Activated naive CD4-positive, alpha-beta T cell treated with anti-CD3 and anti-CD28 coated beads, Interleukin-2, amount 50 U/mL, for 24 hours (primary cell): ENCODE results near the gene PIK3R5.

ENCODE experiments used
- H3K27ac Mint-ChIP-seq: one replicate; pipeline ENCODE4 v1.8.0; 2021; ENCODE audit warnings: mild to moderate bottlenecking, mixed read lengths
- H3K27me3 Mint-ChIP-seq: one replicate; pipeline ENCODE4 v1.8.0; 2021; ENCODE audit warnings: mixed read lengths
- H3K36me3 Mint-ChIP-seq: one replicate; pipeline ENCODE4 v1.8.0; 2021; ENCODE audit warnings: mixed read lengths
- H3K4me1 Mint-ChIP-seq: one replicate; pipeline ENCODE4 v1.8.0; 2021; ENCODE audit warnings: mixed read lengths
- H3K4me3 Mint-ChIP-seq: one replicate; pipeline ENCODE4 v1.8.0; 2021; ENCODE audit warnings: mild to moderate bottlenecking, mixed read lengths
- H3K9me3 Mint-ChIP-seq: one replicate; pipeline ENCODE4 v1.8.0; 2021; ENCODE audit warnings: mixed read lengths

The PIK3R5 gene

GRCh38 chr17:8925141-8925540 lies 40.4 kb downstream of the PIK3R5 start:
- peaks cover 25% of the 10 kb centered on the region for H3K9me3 Mint-ChIP-seq
- no peak overlapping the region for H3K4me3 Mint-ChIP-seq
- peaks cover 21% of the 10 kb centered on the region for H3K4me1 Mint-ChIP-seq
- H3K27ac Mint-ChIP-seq: no peak overlapping the region
- H3K27me3 Mint-ChIP-seq: no peaks in the 10 kb centered on the region
- peaks cover 34% of the 10 kb centered on the region for H3K36me3 Mint-ChIP-seq

GRCh38 chr17:8924595-8924994 lies 40.9 kb downstream of the PIK3R5 start:
- H3K27me3 Mint-ChIP-seq: no peaks in the 10 kb centered on the region
- peaks cover 21% of the 10 kb centered on the region for H3K4me1 Mint-ChIP-seq
- no peak overlapping the region for H3K27ac Mint-ChIP-seq
- peaks cover 19% of the 10 kb centered on the region for H3K9me3 Mint-ChIP-seq
- no peak overlapping the region for H3K4me3 Mint-ChIP-seq
- H3K36me3 Mint-ChIP-seq: peaks cover 31% of the 10 kb centered on the region

- peaks cover 14% of the 10 kb centered on the region for H3K9me3 Mint-ChIP-seq
- peaks cover 27% of the 10 kb centered on the region for H3K4me1 Mint-ChIP-seq
- no peak overlapping the region for H3K4me3 Mint-ChIP-seq
- H3K27me3 Mint-ChIP-seq: no peaks in the 10 kb centered on the region
- H3K27ac Mint-ChIP-seq: no peak overlapping the region
- peaks cover 27% of the 10 kb centered on the region for H3K36me3 Mint-ChIP-seq
These were observed 41.7 kb downstream of the PIK3R5 start for GRCh38 chr17:8923762-8924161.

GRCh38 chr17:8922928-8923327 lies 42.6 kb downstream of the PIK3R5 start:
- Mint-ChIP-seq H3K27ac (peak overlapping the region; percentile 71), H3K4me3 (no peak overlapping the region), H3K9me3 (peaks cover 5% of the 10 kb centered on the region), H3K27me3 (no peaks in the 10 kb centered on the region), H3K4me1 (peaks cover 28% of the 10 kb centered on the region), H3K36me3 (peaks cover 21% of the 10 kb centered on the region)

- Mint-ChIP-seq H3K36me3 (peaks cover 20% of the 10 kb centered on the region), H3K9me3 (peaks cover 4% of the 10 kb centered on the region), H3K27me3 (no peaks in the 10 kb centered on the region), H3K27ac (peak overlapping the region; percentile 71), H3K4me1 (peaks cover 28% of the 10 kb centered on the region), H3K4me3 (no peak overlapping the region)
These were observed 43.1 kb downstream of the PIK3R5 start for GRCh38 chr17:8922451-8922850.

GRCh38 chr17:8921147-8921546 lies 44.4 kb downstream of the PIK3R5 start:
- Mint-ChIP-seq H3K9me3 (peaks cover 4% of the 10 kb centered on the region), H3K27me3 (no peaks in the 10 kb centered on the region), H3K4me1 (peaks cover 37% of the 10 kb centered on the region), H3K27ac (peak overlapping the region; percentile 13), H3K36me3 (peaks cover 18% of the 10 kb centered on the region), H3K4me3 (no peak overlapping the region)

GRCh38 chr17:8918807-8919465 lies 46.6 kb downstream of the PIK3R5 start:
- peaks cover 21% of the 10 kb centered on the region for H3K36me3 Mint-ChIP-seq
- H3K4me1 Mint-ChIP-seq: peaks cover 52% of the 10 kb centered on the region

GRCh38 chr17:8916466-8916865 lies 49.0 kb downstream of the PIK3R5 start:
- H3K27me3 Mint-ChIP-seq: no peaks in the 10 kb centered on the region
- peaks cover 16% of the 10 kb centered on the region for H3K36me3 Mint-ChIP-seq
- H3K4me3 Mint-ChIP-seq: no peak overlapping the region
- peak overlapping the region; percentile 51 for H3K27ac Mint-ChIP-seq
- H3K4me1 Mint-ChIP-seq: peaks cover 43% of the 10 kb centered on the region
- no peaks in the 10 kb centered on the region for H3K9me3 Mint-ChIP-seq

More at GRCh38 chr17:8918807-8919465, 46.6 kb downstream of the PIK3R5 start:
- H3K27ac Mint-ChIP-seq: peak overlapping the region; percentile 79
- H3K27me3 Mint-ChIP-seq: no peaks in the 10 kb centered on the region
- H3K9me3 Mint-ChIP-seq: peaks cover 4% of the 10 kb centered on the region
- H3K4me3 Mint-ChIP-seq: no peak overlapping the region

GRCh38 chr17:8914554-8914953 lies 51.0 kb downstream of the PIK3R5 start:
- H3K27ac Mint-ChIP-seq: peak overlapping the region; percentile 81

GRCh38 chr17:8913879-8914278 lies 51.6 kb downstream of the PIK3R5 start:
- Mint-ChIP-seq H3K27me3 (no peaks in the 10 kb centered on the region), H3K4me3 (no peak overlapping the region), H3K4me1 (peaks cover 29% of the 10 kb centered on the region), H3K9me3 (no peaks in the 10 kb centered on the region), H3K36me3 (peaks cover 16% of the 10 kb centered on the region), H3K27ac (no peak overlapping the region)

More at GRCh38 chr17:8914554-8914953, 51.0 kb downstream of the PIK3R5 start:
- Mint-ChIP-seq H3K27me3 (no peaks in the 10 kb centered on the region), H3K9me3 (no peaks in the 10 kb centered on the region), H3K4me1 (peaks cover 36% of the 10 kb centered on the region), H3K4me3 (no peak overlapping the region), H3K36me3 (peaks cover 17% of the 10 kb centered on the region)

GRCh38 chr17:8913091-8913490 lies 52.4 kb downstream of the PIK3R5 start:
- H3K36me3 Mint-ChIP-seq: peaks cover 19% of the 10 kb centered on the region

GRCh38 chr17:8912084-8912981 lies 53.2 kb downstream of the PIK3R5 start:
- Mint-ChIP-seq H3K27ac (peak overlapping the region; percentile 76), H3K9me3 (no peaks in the 10 kb centered on the region), H3K4me1 (peaks cover 26% of the 10 kb centered on the region), H3K36me3 (peaks cover 18% of the 10 kb centered on the region), H3K27me3 (no peaks in the 10 kb centered on the region), H3K4me3 (no peak overlapping the region)

More at GRCh38 chr17:8913091-8913490, 52.4 kb downstream of the PIK3R5 start:
- no peak overlapping the region for H3K27ac Mint-ChIP-seq
- H3K27me3 Mint-ChIP-seq: no peaks in the 10 kb centered on the region
- H3K4me3 Mint-ChIP-seq: no peak overlapping the region
- H3K4me1 Mint-ChIP-seq: peaks cover 26% of the 10 kb centered on the region
- H3K9me3 Mint-ChIP-seq: no peaks in the 10 kb centered on the region

- Mint-ChIP-seq H3K27ac (no peak overlapping the region), H3K4me3 (no peak overlapping the region), H3K27me3 (no peaks in the 10 kb centered on the region), H3K36me3 (peaks cover 14% of the 10 kb centered on the region), H3K9me3 (no peaks in the 10 kb centered on the region), H3K4me1 (peaks cover 18% of the 10 kb centered on the region)
These were observed 54.4 kb downstream of the PIK3R5 start for GRCh38 chr17:8910969-8911604.

- Mint-ChIP-seq H3K36me3 (peaks cover 16% of the 10 kb centered on the region), H3K4me1 (peaks cover 16% of the 10 kb centered on the region), H3K27me3 (no peaks in the 10 kb centered on the region), H3K9me3 (no peaks in the 10 kb centered on the region), H3K27ac (peak overlapping the region; percentile 41), H3K4me3 (no peak overlapping the region)
These were observed 55.8 kb downstream of the PIK3R5 start for GRCh38 chr17:8909586-8910270.

- Mint-ChIP-seq H3K9me3 (no peaks in the 10 kb centered on the region), H3K27me3 (no peaks in the 10 kb centered on the region), H3K27ac (peak overlapping the region; percentile 55), H3K4me3 (no peak overlapping the region), H3K4me1 (peaks cover 29% of the 10 kb centered on the region), H3K36me3 (peaks cover 29% of the 10 kb centered on the region)
These were observed 60.2 kb downstream of the PIK3R5 start for GRCh38 chr17:8905331-8905730.
